GM23338 (cell line): Measurements from ENCODE around the gene RPS8. TPM values are rescaled to one million over a fixed set of nuclear protein-coding genes. Genes with fewer than 3 reads are reported as not detected.

Experiments used
- ATAC-seq: fragments of 200-7000 bp; cut with Tn5 transposase; 3 replicates; pipeline ENCODE4 v1.9.1; 2020
- DNase-seq: peaks from one replicate; pipeline ENCODE4 v3.0.0-alpha.2; 2015; ENCODE audit warnings: low spot score
- H2AFZ ChIP-seq: fragments of 200-600 bp; sonication (generic); 2 replicates; pipeline ENCODE4 v1.8.0; 2016; ENCODE audit warnings: antibody characterized with exemption, mild to moderate bottlenecking, moderate library complexity
- H3F3A ChIP-seq: fragments of 200-600 bp; sonication (generic); replicated peaks from 2 replicates; pipeline ENCODE4 v1.8.0; 2017; ENCODE audit warnings: antibody characterized with exemption, mixed run types, low read depth
- H3K27ac ChIP-seq: fragments of 200-600 bp; sonication (generic); 2 replicates; pipeline ENCODE4 v1.6.1; 2016; ENCODE audit warnings: low read depth
- H3K27me3 ChIP-seq: fragments of 200-600 bp; sonication (generic); 2 replicates; pipeline ENCODE4 v1.8.0; 2016; ENCODE audit warnings: mild to moderate bottlenecking, mixed run types, moderate library complexity; ENCODE audit not compliant: insufficient read depth
- H3K36me3 ChIP-seq: fragments of 200-600 bp; sonication (generic); 2 replicates; pipeline ENCODE4 v1.8.0; 2016; ENCODE audit warnings: mild to moderate bottlenecking; ENCODE audit not compliant: insufficient read depth
- H3K4me1 ChIP-seq: fragments of 200-600 bp; sonication (generic); 2 replicates; pipeline ENCODE4 v1.8.0; 2016; ENCODE audit warnings: mild to moderate bottlenecking, moderate library complexity; ENCODE audit not compliant: insufficient read depth
- H3K4me2 ChIP-seq: fragments of 200-600 bp; sonication (generic); 2 replicates; pipeline ENCODE4 v1.7.1; 2017; ENCODE audit warnings: mixed run types
- H3K4me3 ChIP-seq: fragments of 200-600 bp; sonication (generic); 2 replicates; pipeline ENCODE4 v1.6.1; 2016; ENCODE audit warnings: mixed run types
- H3K79me2 ChIP-seq: fragments of 200-600 bp; sonication (generic); replicated peaks from 2 replicates; pipeline ENCODE4 v1.8.0; 2017; ENCODE audit warnings: mild to moderate bottlenecking; ENCODE audit not compliant: insufficient read depth
- H3K9me2 ChIP-seq: fragments of 200-600 bp; sonication (generic); 2 replicates; pipeline ENCODE4 v1.8.0; 2017; ENCODE audit not compliant: insufficient read depth
- H4K20me1 ChIP-seq: fragments of 200-600 bp; sonication (generic); replicated peaks from 2 replicates; pipeline ENCODE4 v1.8.0; 2017; ENCODE audit warnings: mild to moderate bottlenecking; ENCODE audit not compliant: insufficient read depth
- H3K27ac Mint-ChIP-seq: 2 replicates; pipeline ENCODE4 v1.8.0; 2020; ENCODE audit warnings: inconsistent platforms, mild to moderate bottlenecking, moderate library complexity, mixed read lengths
- H3K27me3 Mint-ChIP-seq: 3 replicates; pipeline ENCODE4 v1.8.0; 2022; ENCODE audit warnings: low read depth, mild to moderate bottlenecking, moderate library complexity, mixed read lengths, inconsistent platforms; ENCODE audit not compliant: insufficient read depth, poor library complexity
- H3K36me3 Mint-ChIP-seq: 3 replicates; pipeline ENCODE4 v1.8.0; 2021; ENCODE audit warnings: low read depth, mild to moderate bottlenecking, inconsistent platforms, moderate library complexity, mixed read lengths
- H3K4me1 Mint-ChIP-seq: 3 replicates; pipeline ENCODE4 v1.8.0; 2020; ENCODE audit warnings: mild to moderate bottlenecking, inconsistent platforms, mixed read lengths
- H3K4me3 Mint-ChIP-seq: 3 replicates; pipeline ENCODE4 v1.8.0; 2021; ENCODE audit warnings: moderate library complexity, mild to moderate bottlenecking, inconsistent platforms, mixed read lengths
- H3K9me3 Mint-ChIP-seq: 3 replicates; pipeline ENCODE4 v1.8.0; 2020; ENCODE audit warnings: moderate library complexity, mild to moderate bottlenecking, inconsistent platforms, mixed read lengths
- CREB1 ChIP-seq: fragments of 250-450 bp; sonication (Bioruptor Pico); IDR thresholded peaks from 2 replicates; pipeline ENCODE4 v1.5.0; 2020; ENCODE audit warnings: low read depth, mild to moderate bottlenecking, moderate library complexity
- CTCF ChIP-seq, 2 experiments: fragments of 200-600 bp in 1 of 2; sonication (generic) in 1 of 2; conservative IDR thresholded peaks; 2 replicates each; pipeline versions ENCODE4 v1.5.1 to v1.6.1; 2016 to 2017; ENCODE audit warnings: antibody characterized with exemption in 2 of 2, low read depth in 2 of 2, mild to moderate bottlenecking in 2 of 2, moderate library complexity in 1 of 2
- ETS1 ChIP-seq: IDR thresholded peaks from 2 replicates; pipeline ENCODE4 v1.6.1; 2016; ENCODE audit warnings: antibody characterized with exemption
- EZH2 ChIP-seq: fragments of 200-600 bp; sonication (generic); IDR thresholded peaks from one replicate; pipeline ENCODE4 v1.8.0; 2017; ENCODE audit warnings: antibody characterized with exemption, mild to moderate bottlenecking, low read depth; ENCODE audit not compliant: unreplicated experiment
- JUNB ChIP-seq: IDR thresholded peaks from one replicate; pipeline ENCODE4 v1.6.1; 2016; ENCODE audit warnings: antibody characterized with exemption; ENCODE audit not compliant: unreplicated experiment
- NANOG ChIP-seq: IDR thresholded peaks from 2 replicates; pipeline ENCODE4 v1.6.1; 2016; ENCODE audit warnings: antibody characterized with exemption, borderline replicate concordance
- polyA plus RNA-seq: library from polyadenylated mRNA; unstranded; fragments of >200 nt; fragmentation: Nextera tagmentation; extraction: Ambion mirVana; gene quantifications from 2 replicates; pipeline ENCODE4 v1.2.1, GENCODE V29; 2016
- total RNA-seq: library from RNA; depleted of rRNA; stranded (reverse); fragments of >200 nt; shearing (Covaris generic); gene quantifications from 2 replicates; pipeline ENCODE4 v1.2.3, GENCODE V29; 2014
- TF ChIP-seq, protein P1 (sequence below): IDR thresholded peaks from one replicate; pipeline ENCODE4 v1.6.1; 2018; ENCODE audit warnings: antibody characterized with exemption; ENCODE audit not compliant: unreplicated experiment
- TF ChIP-seq, protein P2 (sequence below): fragments of 250-450 bp; sonication (Bioruptor Pico); IDR thresholded peaks from 2 replicates; pipeline ENCODE4 v1.5.0; 2020; ENCODE audit warnings: mild to moderate bottlenecking, moderate library complexity

Gene RPS8
- total and polyA plus RNA-seq, 2 experiments from 2014 or later = 1,756 to 2,427 TPM

GRCh38 chr1:44785029-44785380, 9.7 kb downstream of the RPS8 start:
- Histone ChIP-seq H3K27ac (no peak overlapping the region), H3K79me2 (no peaks in the 10 kb centered on the region), H3K9me2 (no peaks in the 10 kb centered on the region), H3K4me1 (peaks cover 22% of the 10 kb centered on the region), H2AFZ (peak overlapping the region; percentile 88; the same call in 1 of the 2 replicates), H4K20me1 (no peaks in the 10 kb centered on the region), H3K4me2 (peak overlapping the region; percentile 89), H3F3A (peaks cover 46% of the 10 kb centered on the region), H3K36me3 (no peaks in the 10 kb centered on the region), H3K4me3 (peak overlapping the region; percentile 66), H3K27me3 (0 out of 2 replicates have a peak, but pooled peaks cover 10% of the 10 kb centered on the region)
- TF ChIP-seq CREB1 (CRISPR knock-in tag) = no peak
- 0 out of 4 replicates have a peak, but pooled peaks of 1 of the 2 experiments have one; percentile 2 for TF ChIP-seq CTCF (conservative IDR thresholded peaks at IDR 0.05; ENCODE audit: low read depth in 2 of 2)
- TF ChIP-seq EZH2 = no peak
- TF ChIP-seq JUNB = no peak
- TF ChIP-seq, protein P1, sequence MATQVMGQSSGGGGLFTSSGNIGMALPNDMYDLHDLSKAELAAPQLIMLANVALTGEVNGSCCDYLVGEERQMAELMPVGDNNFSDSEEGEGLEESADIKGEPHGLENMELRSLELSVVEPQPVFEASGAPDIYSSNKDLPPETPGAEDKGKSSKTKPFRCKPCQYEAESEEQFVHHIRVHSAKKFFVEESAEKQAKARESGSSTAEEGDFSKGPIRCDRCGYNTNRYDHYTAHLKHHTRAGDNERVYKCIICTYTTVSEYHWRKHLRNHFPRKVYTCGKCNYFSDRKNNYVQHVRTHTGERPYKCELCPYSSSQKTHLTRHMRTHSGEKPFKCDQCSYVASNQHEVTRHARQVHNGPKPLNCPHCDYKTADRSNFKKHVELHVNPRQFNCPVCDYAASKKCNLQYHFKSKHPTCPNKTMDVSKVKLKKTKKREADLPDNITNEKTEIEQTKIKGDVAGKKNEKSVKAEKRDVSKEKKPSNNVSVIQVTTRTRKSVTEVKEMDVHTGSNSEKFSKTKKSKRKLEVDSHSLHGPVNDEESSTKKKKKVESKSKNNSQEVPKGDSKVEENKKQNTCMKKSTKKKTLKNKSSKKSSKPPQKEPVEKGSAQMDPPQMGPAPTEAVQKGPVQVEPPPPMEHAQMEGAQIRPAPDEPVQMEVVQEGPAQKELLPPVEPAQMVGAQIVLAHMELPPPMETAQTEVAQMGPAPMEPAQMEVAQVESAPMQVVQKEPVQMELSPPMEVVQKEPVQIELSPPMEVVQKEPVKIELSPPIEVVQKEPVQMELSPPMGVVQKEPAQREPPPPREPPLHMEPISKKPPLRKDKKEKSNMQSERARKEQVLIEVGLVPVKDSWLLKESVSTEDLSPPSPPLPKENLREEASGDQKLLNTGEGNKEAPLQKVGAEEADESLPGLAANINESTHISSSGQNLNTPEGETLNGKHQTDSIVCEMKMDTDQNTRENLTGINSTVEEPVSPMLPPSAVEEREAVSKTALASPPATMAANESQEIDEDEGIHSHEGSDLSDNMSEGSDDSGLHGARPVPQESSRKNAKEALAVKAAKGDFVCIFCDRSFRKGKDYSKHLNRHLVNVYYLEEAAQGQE = no peak
- H3K4me3 Mint-ChIP-seq = peak overlapping the region; percentile 74
- peaks cover 32% of the 10 kb centered on the region for H3K4me1 Mint-ChIP-seq
- ATAC-seq (no peak), DNase-seq (no peak)
- peaks cover 29% of the 10 kb centered on the region for H3K27me3 Mint-ChIP-seq
- no peak overlapping the region for H3K27ac Mint-ChIP-seq
- H3K9me3 Mint-ChIP-seq = no peaks in the 10 kb centered on the region; the same call in 2 of the 3 replicates
- peaks cover 20% of the 10 kb centered on the region for H3K36me3 Mint-ChIP-seq

- no peaks in the 10 kb centered on the region for H4K20me1 ChIP-seq
- ATAC-seq = no peak
- Mint-ChIP-seq H3K27me3 (peaks cover 28% of the 10 kb centered on the region), H3K4me3 (peak overlapping the region; percentile 74), H3K4me1 (peaks cover 33% of the 10 kb centered on the region), H3K9me3 (no peaks in the 10 kb centered on the region; the same call in 2 of the 3 replicates), H3K27ac (no peak overlapping the region), H3K36me3 (peaks cover 14% of the 10 kb centered on the region)
- peaks cover 22% of the 10 kb centered on the region for H3K4me1 ChIP-seq
- no peaks in the 10 kb centered on the region for H3K9me2 ChIP-seq
- H3K4me2 ChIP-seq = peak overlapping the region; percentile 92
- no peak overlapping the region for H2AFZ ChIP-seq
- no peaks in the 10 kb centered on the region for H3K36me3 ChIP-seq
- H3K27ac ChIP-seq = no peak overlapping the region
- H3F3A ChIP-seq = peaks cover 39% of the 10 kb centered on the region
- TF ChIP-seq, protein P2, sequence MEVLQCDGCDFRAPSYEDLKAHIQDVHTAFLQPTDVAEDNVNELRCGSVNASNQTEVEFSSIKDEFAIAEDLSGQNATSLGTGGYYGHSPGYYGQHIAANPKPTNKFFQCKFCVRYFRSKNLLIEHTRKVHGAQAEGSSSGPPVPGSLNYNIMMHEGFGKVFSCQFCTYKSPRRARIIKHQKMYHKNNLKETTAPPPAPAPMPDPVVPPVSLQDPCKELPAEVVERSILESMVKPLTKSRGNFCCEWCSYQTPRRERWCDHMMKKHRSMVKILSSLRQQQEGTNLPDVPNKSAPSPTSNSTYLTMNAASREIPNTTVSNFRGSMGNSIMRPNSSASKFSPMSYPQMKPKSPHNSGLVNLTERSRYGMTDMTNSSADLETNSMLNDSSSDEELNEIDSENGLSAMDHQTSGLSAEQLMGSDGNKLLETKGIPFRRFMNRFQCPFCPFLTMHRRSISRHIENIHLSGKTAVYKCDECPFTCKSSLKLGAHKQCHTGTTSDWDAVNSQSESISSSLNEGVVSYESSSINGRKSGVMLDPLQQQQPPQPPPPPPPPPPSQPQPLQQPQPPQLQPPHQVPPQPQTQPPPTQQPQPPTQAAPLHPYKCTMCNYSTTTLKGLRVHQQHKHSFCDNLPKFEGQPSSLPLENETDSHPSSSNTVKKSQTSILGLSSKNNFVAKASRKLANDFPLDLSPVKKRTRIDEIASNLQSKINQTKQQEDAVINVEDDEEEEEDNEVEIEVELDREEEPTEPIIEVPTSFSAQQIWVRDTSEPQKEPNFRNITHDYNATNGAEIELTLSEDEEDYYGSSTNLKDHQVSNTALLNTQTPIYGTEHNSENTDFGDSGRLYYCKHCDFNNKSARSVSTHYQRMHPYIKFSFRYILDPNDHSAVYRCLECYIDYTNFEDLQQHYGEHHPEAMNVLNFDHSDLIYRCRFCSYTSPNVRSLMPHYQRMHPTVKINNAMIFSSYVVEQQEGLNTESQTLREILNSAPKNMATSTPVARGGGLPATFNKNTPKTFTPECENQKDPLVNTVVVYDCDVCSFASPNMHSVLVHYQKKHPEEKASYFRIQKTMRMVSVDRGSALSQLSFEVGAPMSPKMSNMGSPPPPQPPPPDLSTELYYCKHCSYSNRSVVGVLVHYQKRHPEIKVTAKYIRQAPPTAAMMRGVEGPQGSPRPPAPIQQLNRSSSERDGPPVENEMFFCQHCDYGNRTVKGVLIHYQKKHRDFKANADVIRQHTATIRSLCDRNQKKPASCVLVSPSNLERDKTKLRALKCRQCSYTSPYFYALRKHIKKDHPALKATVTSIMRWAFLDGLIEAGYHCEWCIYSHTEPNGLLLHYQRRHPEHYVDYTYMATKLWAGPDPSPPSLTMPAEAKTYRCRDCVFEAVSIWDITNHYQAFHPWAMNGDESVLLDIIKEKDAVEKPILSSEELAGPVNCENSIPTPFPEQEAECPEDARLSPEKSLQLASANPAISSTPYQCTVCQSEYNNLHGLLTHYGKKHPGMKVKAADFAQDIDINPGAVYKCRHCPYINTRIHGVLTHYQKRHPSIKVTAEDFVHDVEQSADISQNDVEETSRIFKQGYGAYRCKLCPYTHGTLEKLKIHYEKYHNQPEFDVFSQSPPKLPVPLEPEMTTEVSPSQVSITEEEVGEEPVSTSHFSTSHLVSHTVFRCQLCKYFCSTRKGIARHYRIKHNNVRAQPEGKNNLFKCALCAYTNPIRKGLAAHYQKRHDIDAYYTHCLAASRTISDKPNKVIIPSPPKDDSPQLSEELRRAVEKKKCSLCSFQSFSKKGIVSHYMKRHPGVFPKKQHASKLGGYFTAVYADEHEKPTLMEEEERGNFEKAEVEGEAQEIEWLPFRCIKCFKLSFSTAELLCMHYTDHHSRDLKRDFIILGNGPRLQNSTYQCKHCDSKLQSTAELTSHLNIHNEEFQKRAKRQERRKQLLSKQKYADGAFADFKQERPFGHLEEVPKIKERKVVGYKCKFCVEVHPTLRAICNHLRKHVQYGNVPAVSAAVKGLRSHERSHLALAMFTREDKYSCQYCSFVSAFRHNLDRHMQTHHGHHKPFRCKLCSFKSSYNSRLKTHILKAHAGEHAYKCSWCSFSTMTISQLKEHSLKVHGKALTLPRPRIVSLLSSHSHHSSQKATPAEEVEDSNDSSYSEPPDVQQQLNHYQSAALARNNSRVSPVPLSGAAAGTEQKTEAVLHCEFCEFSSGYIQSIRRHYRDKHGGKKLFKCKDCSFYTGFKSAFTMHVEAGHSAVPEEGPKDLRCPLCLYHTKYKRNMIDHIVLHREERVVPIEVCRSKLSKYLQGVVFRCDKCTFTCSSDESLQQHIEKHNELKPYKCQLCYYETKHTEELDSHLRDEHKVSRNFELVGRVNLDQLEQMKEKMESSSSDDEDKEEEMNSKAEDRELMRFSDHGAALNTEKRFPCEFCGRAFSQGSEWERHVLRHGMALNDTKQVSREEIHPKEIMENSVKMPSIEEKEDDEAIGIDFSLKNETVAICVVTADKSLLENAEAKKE (CRISPR knock-in tag) = no peak
- TF ChIP-seq NANOG (no peak), ETS1 (no peak), CREB1 (CRISPR knock-in tag) (no peak)
- H3K4me3 ChIP-seq = peak overlapping the region; percentile 73
- DNase-seq = no peak
- H3K27me3 ChIP-seq = 0 out of 2 replicates have a peak, but pooled peaks cover 10% of the 10 kb centered on the region
- no peaks in the 10 kb centered on the region for H3K79me2 ChIP-seq
These were observed 10.3 kb downstream of the RPS8 start for GRCh38 chr1:44785501-44786137.
